ENCODE results near the gene DCBLD1. TPM values are rescaled to one million over a fixed set of nuclear protein-coding genes. Genes with fewer than 3 reads are reported as not detected.

Gene DCBLD1
- total and polyA plus RNA-seq, 4 donors: 2.7 to 10.4 (median 4.4) TPM

- no peaks in the 10 kb centered on the region for H3K36me3 ChIP-seq (ENCODE audit: control insufficient read depth in 4 of 4, insufficient read depth in 3 of 4, low read depth in 1 of 4, low read length in 3 of 4)
- DNase-seq (ENCODE audit: low spot score): no peak
- TF ChIP-seq FOXA2 (IDR thresholded peaks at IDR 0.05): no peak
- TF ChIP-seq REST (IDR thresholded peaks at IDR 0.05): no peak
- no peak for TF ChIP-seq MAX (IDR thresholded peaks at IDR 0.05)
- no peak for TF ChIP-seq CTCF (IDR thresholded peaks at IDR 0.05; ENCODE audit: low read depth, low read length, missing input control)
- no peak for TF ChIP-seq RXRA (IDR thresholded peaks at IDR 0.05)
- TF ChIP-seq TAF1 (conservative IDR thresholded peaks at IDR 0.05): no peak
- TF ChIP-seq SP1 (IDR thresholded peaks at IDR 0.05): no peak
- TF ChIP-seq EGR1 (IDR thresholded peaks at IDR 0.05; ENCODE audit: low read depth in 2 of 2): no peak
- no peak for TF ChIP-seq GABPA (IDR thresholded peaks at IDR 0.05 in 1 of 2, conservative IDR thresholded peaks at IDR 0.05 in 1 of 2)
- no peak overlapping the region for H3K27ac ChIP-seq (ENCODE audit: low read depth in 1 of 2, low read length in 2 of 2)
- WGBS: 88% methylated on average over 7 of the region's 7 CpGs
- no peak overlapping the region for H3K4me3 ChIP-seq (ENCODE audit: low read depth in 1 of 3, low read length in 3 of 3)
- H3K27me3 ChIP-seq (ENCODE audit: control insufficient read depth in 4 of 4, insufficient read depth in 4 of 4, low read length in 3 of 4): no peaks in the 10 kb centered on the region
- H3K9me3 ChIP-seq (ENCODE audit: control insufficient read depth in 4 of 4, low read length in 3 of 4): no peaks in the 10 kb centered on the region
- H3K4me1 ChIP-seq (ENCODE audit: control insufficient read depth in 4 of 4, insufficient read depth in 4 of 4, low read length in 3 of 4): peaks cover 5 to 16% (median 11%) of the 10 kb centered on the region in 4 donors
- H3K9ac ChIP-seq (ENCODE audit: low read depth in 1 of 2, low read length in 2 of 2): no peak overlapping the region
These were observed 31.4 kb downstream of the DCBLD1 start for GRCh38 chr6:117513778-117514365.

GRCh38 chr6:117514655-117515054, 32.2 kb downstream of the DCBLD1 start:
- 84% methylated on average over 1 of the region's 1 CpG for WGBS
- Histone ChIP-seq H3K27ac (ENCODE audit: low read depth in 1 of 2, low read length in 2 of 2) (no peak overlapping the region), H3K36me3 (ENCODE audit: control insufficient read depth in 4 of 4, insufficient read depth in 3 of 4, low read depth in 1 of 4, low read length in 3 of 4) (no peaks in the 10 kb centered on the region), H3K27me3 (ENCODE audit: control insufficient read depth in 4 of 4, insufficient read depth in 4 of 4, low read length in 3 of 4) (no peaks in the 10 kb centered on the region), H3K9me3 (ENCODE audit: control insufficient read depth in 4 of 4, low read length in 3 of 4) (no peaks in the 10 kb centered on the region), H3K9ac (ENCODE audit: low read depth in 1 of 2, low read length in 2 of 2) (no peak overlapping the region), H3K4me1 (ENCODE audit: control insufficient read depth in 4 of 4, insufficient read depth in 4 of 4, low read length in 3 of 4) (peaks cover 5 to 18% (median 12%) of the 10 kb centered on the region in 4 donors), H3K4me3 (ENCODE audit: low read depth in 1 of 3, low read length in 3 of 3) (no peak overlapping the region)
- no peak for TF ChIP-seq MAX (IDR thresholded peaks at IDR 0.05)
- no peak for TF ChIP-seq NR2F2 (IDR thresholded peaks at IDR 0.05)
- DNase-seq (ENCODE audit: low spot score): no peak

GRCh38 chr6:117515326-117515725, 32.9 kb downstream of the DCBLD1 start:
- TF ChIP-seq TAF1 (conservative IDR thresholded peaks at IDR 0.05) (no peak), RAD21 (IDR thresholded peaks at IDR 0.05) (no peak), RXRA (IDR thresholded peaks at IDR 0.05) (no peak), CTCF (IDR thresholded peaks at IDR 0.05; ENCODE audit: low read depth, low read length, missing input control) (no peak), JUND (IDR thresholded peaks at IDR 0.05) (no peak), FOXA1 (IDR thresholded peaks at IDR 0.05) (no peak)
- Histone ChIP-seq H3K36me3 (ENCODE audit: control insufficient read depth in 4 of 4, insufficient read depth in 3 of 4, low read depth in 1 of 4, low read length in 3 of 4) (no peaks in the 10 kb centered on the region), H3K27ac (ENCODE audit: low read depth in 1 of 2, low read length in 2 of 2) (no peak overlapping the region), H3K4me3 (ENCODE audit: low read depth in 1 of 3, low read length in 3 of 3) (no peak overlapping the region), H3K9ac (ENCODE audit: low read depth in 1 of 2, low read length in 2 of 2) (peak overlapping the region in 1 of 2 donors; percentile 26), H3K9me3 (ENCODE audit: control insufficient read depth in 4 of 4, low read length in 3 of 4) (no peaks in the 10 kb centered on the region), H3K4me1 (ENCODE audit: control insufficient read depth in 4 of 4, insufficient read depth in 4 of 4, low read length in 3 of 4) (peaks cover 5 to 18% (median 12%) of the 10 kb centered on the region in 4 donors), H3K27me3 (ENCODE audit: control insufficient read depth in 4 of 4, insufficient read depth in 4 of 4, low read length in 3 of 4) (no peaks in the 10 kb centered on the region)
- DNase-seq (ENCODE audit: low spot score): no peak

All from liver (tissue), 9 donors.